Measurements from ENCODE around the gene AKT2.
A peak's percentile ranks its signal among the peaks of the same experiment; 100 is the strongest.

Gene AKT2

GRCh38 chr19:40294560-40294959 lies 9.4 kb upstream of the AKT2 start:
- Histone ChIP-seq H3K4me3 (ENCODE audit: low read length) (no peak overlapping the region), H3F3A (ENCODE audit: insufficient read depth, low read length) (no peaks in the 10 kb centered on the region), H3K9me3 (replicated peaks; ENCODE audit: insufficient read depth, low read length) (no peaks in the 10 kb centered on the region), H3K4me1 (ENCODE audit: low read length) (no peaks in the 10 kb centered on the region), H3K9ac (ENCODE audit: low read length) (no peak overlapping the region), H3K79me2 (ENCODE audit: low read length) (no peaks in the 10 kb centered on the region), H3K4me2 (ENCODE audit: low read depth, low read length) (no peak overlapping the region), H3K27ac (ENCODE audit: low read length) (no peak overlapping the region), H3K9me2 (replicated peaks; ENCODE audit: insufficient read depth, low read length) (no peaks in the 10 kb centered on the region), H4K20me1 (ENCODE audit: insufficient read depth, low read length) (no peaks in the 10 kb centered on the region), H2AFZ (ENCODE audit: low read length) (no peak overlapping the region), H3K36me3 (replicated peaks; ENCODE audit: insufficient read depth, low read length) (no peaks in the 10 kb centered on the region), H3K27me3 (replicated peaks; ENCODE audit: insufficient read depth, low read length) (no peaks in the 10 kb centered on the region)
- no peak for TF ChIP-seq EZH2phosphoT487 (IDR thresholded peaks at IDR 0.05; ENCODE audit: low read length)
- TF ChIP-seq CTCF (IDR thresholded peaks at IDR 0.05; ENCODE audit: low read length) = no peak
- TF ChIP-seq EZH2 (optimal IDR thresholded peaks at IDR 0.05; ENCODE audit: low read depth, low read length) = no peak
- no peak for DNase-seq

- Histone ChIP-seq H3K36me3 (replicated peaks; ENCODE audit: insufficient read depth, low read length) (no peaks in the 10 kb centered on the region), H3K9ac (ENCODE audit: low read length) (no peak overlapping the region), H3K79me2 (ENCODE audit: low read length) (peaks cover 31% of the 10 kb centered on the region), H3K27me3 (replicated peaks; ENCODE audit: insufficient read depth, low read length) (no peaks in the 10 kb centered on the region), H3F3A (ENCODE audit: insufficient read depth, low read length) (peaks cover 4% of the 10 kb centered on the region), H2AFZ (ENCODE audit: low read length) (0 out of 2 replicates have a peak overlapping the region, but pooled peaks have one; percentile 4), H3K4me1 (ENCODE audit: low read length) (0 out of 2 replicates have a peak, but pooled peaks cover 10% of the 10 kb centered on the region), H3K4me2 (ENCODE audit: low read depth, low read length) (no peak overlapping the region), H3K27ac (ENCODE audit: low read length) (no peak overlapping the region), H3K9me3 (replicated peaks; ENCODE audit: insufficient read depth, low read length) (no peaks in the 10 kb centered on the region), H3K4me3 (ENCODE audit: low read length) (no peak overlapping the region), H3K9me2 (replicated peaks; ENCODE audit: insufficient read depth, low read length) (no peaks in the 10 kb centered on the region), H4K20me1 (ENCODE audit: insufficient read depth, low read length) (no peaks in the 10 kb centered on the region)
- no peak for TF ChIP-seq EZH2phosphoT487 (IDR thresholded peaks at IDR 0.05; ENCODE audit: low read length)
- DNase-seq = no peak
These were observed 1.9 kb upstream of the AKT2 start for GRCh38 chr19:40286971-40287421.

GRCh38 chr19:40286235-40286970 lies 1.3 kb upstream of the AKT2 start:
- peak overlapping the region; percentile 90; the same call in 1 of the 2 replicates for H2AFZ ChIP-seq (ENCODE audit: low read length)
- TF ChIP-seq EZH2 (optimal IDR thresholded peaks at IDR 0.05; ENCODE audit: low read depth, low read length) (no peak), CTCF (IDR thresholded peaks at IDR 0.05; ENCODE audit: low read length) (no peak), EZH2phosphoT487 (IDR thresholded peaks at IDR 0.05; ENCODE audit: low read length) (no peak)
- H3K27ac ChIP-seq (ENCODE audit: low read length) = peak overlapping the region; percentile 85; the same call in 1 of the 2 replicates
- no peak overlapping the region for H3K4me3 ChIP-seq (ENCODE audit: low read length)
- H3K27me3 ChIP-seq (replicated peaks; ENCODE audit: insufficient read depth, low read length) = no peaks in the 10 kb centered on the region
- H3K36me3 ChIP-seq (replicated peaks; ENCODE audit: insufficient read depth, low read length) = no peaks in the 10 kb centered on the region
- no peaks in the 10 kb centered on the region for H3K9me2 ChIP-seq (replicated peaks; ENCODE audit: insufficient read depth, low read length)
- no peaks in the 10 kb centered on the region for H4K20me1 ChIP-seq (ENCODE audit: insufficient read depth, low read length)
- no peaks in the 10 kb centered on the region for H3K9me3 ChIP-seq (replicated peaks; ENCODE audit: insufficient read depth, low read length)
- H3K4me1 ChIP-seq (ENCODE audit: low read length) = 0 out of 2 replicates have a peak, but pooled peaks cover 10% of the 10 kb centered on the region
- no peak for DNase-seq
- peaks cover 37% of the 10 kb centered on the region for H3K79me2 ChIP-seq (ENCODE audit: low read length)
- H3K4me2 ChIP-seq (ENCODE audit: low read depth, low read length) = peak overlapping the region; percentile 88; the same call in 1 of the 2 replicates
- H3K9ac ChIP-seq (ENCODE audit: low read length) = no peak overlapping the region
- peaks cover 4% of the 10 kb centered on the region for H3F3A ChIP-seq (ENCODE audit: insufficient read depth, low read length)

Measured in MM.1S (cell line).